Fibroblast of lung (primary cell): ENCODE results near the gene SYTL5. TPM values are rescaled to one million over a fixed set of nuclear protein-coding genes. Genes with fewer than 3 reads are reported as not detected.

Experiments
- DNase-seq, 2 donors: peaks; one replicate each; pipeline versions ENCODE4 v3.0.0 to v3.0.0-alpha.2; 2010; ENCODE audit warnings: low read depth in 2 of 2
- H2AFZ ChIP-seq: 2 replicates; pipeline ENCODE4 v1.5.1; 2012; ENCODE audit warnings: low read length, control low read depth, inconsistent platforms
- H3K27ac ChIP-seq: 2 replicates; pipeline ENCODE4 v1.5.1; 2011; ENCODE audit warnings: low read length, control low read depth; ENCODE audit not compliant: insufficient read depth
- H3K27me3 ChIP-seq: 2 replicates; pipeline ENCODE4 v1.5.1; 2011; ENCODE audit warnings: mild to moderate bottlenecking, low read length; ENCODE audit not compliant: control insufficient read depth, insufficient read depth
- H3K36me3 ChIP-seq: 2 replicates; pipeline ENCODE4 v1.5.1; 2011; ENCODE audit warnings: low read length; ENCODE audit not compliant: control insufficient read depth, insufficient read depth
- H3K4me1 ChIP-seq: 2 replicates; pipeline ENCODE4 v1.5.1; 2011; ENCODE audit warnings: low read length; ENCODE audit not compliant: control insufficient read depth, insufficient read depth; ENCODE audit errors: extremely low read depth
- H3K4me2 ChIP-seq: 2 replicates; pipeline ENCODE4 v1.5.1; 2011; ENCODE audit warnings: low read length, control low read depth; ENCODE audit not compliant: insufficient read depth; ENCODE audit errors: extremely low read depth
- H3K4me3 ChIP-seq, 4 experiments: fragments of 200-600 bp in 1 of 4; sonication (generic) in 1 of 4; replicated peaks in 1 of 4; 2 replicates each; pipeline ENCODE4 v1.5.1; 2011 to 2016; ENCODE audit warnings: low read length in 4 of 4, low read depth in 3 of 4, mild to moderate bottlenecking in 3 of 4, control low read depth in 2 of 4, inconsistent platforms in 1 of 4, mixed read lengths in 1 of 4; ENCODE audit not compliant: insufficient read depth in 1 of 4; ENCODE audit errors: control extremely low read depth in 1 of 4
- H3K79me2 ChIP-seq: 2 replicates; pipeline ENCODE4 v1.5.1; 2012; ENCODE audit warnings: mild to moderate bottlenecking, low read length, inconsistent platforms; ENCODE audit not compliant: control insufficient read depth, insufficient read depth
- H3K9ac ChIP-seq: 2 replicates; pipeline ENCODE4 v1.5.1; 2011; ENCODE audit warnings: mild to moderate bottlenecking, low read length, control low read depth; ENCODE audit not compliant: insufficient read depth
- H3K9me3 ChIP-seq: 2 replicates; pipeline ENCODE4 v1.5.1; 2012; ENCODE audit warnings: low read depth, low read length; ENCODE audit not compliant: control insufficient read depth, insufficient read depth
- H4K20me1 ChIP-seq: 2 replicates; pipeline ENCODE4 v1.5.1; 2011; ENCODE audit warnings: low read length; ENCODE audit not compliant: control insufficient read depth, insufficient read depth; ENCODE audit errors: extremely low read depth
- EZH2 ChIP-seq: IDR thresholded peaks from 2 replicates; pipeline ENCODE4 v1.5.1; 2012; ENCODE audit warnings: low read length, control low read depth, mild to moderate bottlenecking; ENCODE audit errors: missing control alignments
- polyA plus RNA-seq, 2 donors: library from polyadenylated mRNA; depleted of rRNA in 1 of 2; stranded (reverse) in 1 of 2; unstranded in 1 of 2; fragments of >200 nt; gene quantifications; 2 replicates each; pipeline ENCODE4 v1.2.1, GENCODE V29; 2011 to 2012; ENCODE audit warnings: missing spikeins in 1 of 2
- total RNA-seq: library from RNA; depleted of rRNA; stranded (reverse); fragments of >200 nt; gene quantifications from 2 replicates; pipeline ENCODE4 v1.2.1, GENCODE V29; 2014
- TF ChIP-seq, protein P1 (sequence below), 2 donors: IDR thresholded peaks in 1 of 2; conservative IDR thresholded peaks in 1 of 2; 1 replicate in 1 of 2; 2 replicates in 1 of 2; pipeline ENCODE4 v1.5.1; 2011 to 2012; ENCODE audit warnings: low read length in 2 of 2, control low read depth in 1 of 2, inconsistent platforms in 1 of 2, low read depth in 1 of 2, mild to moderate bottlenecking in 1 of 2

SYTL5 gene
- total and polyA plus RNA-seq, 2 donors (not counting 1 experiment from before 2014, with no cell fraction given), result 0.27 to 1.5 TPM

DNA sequence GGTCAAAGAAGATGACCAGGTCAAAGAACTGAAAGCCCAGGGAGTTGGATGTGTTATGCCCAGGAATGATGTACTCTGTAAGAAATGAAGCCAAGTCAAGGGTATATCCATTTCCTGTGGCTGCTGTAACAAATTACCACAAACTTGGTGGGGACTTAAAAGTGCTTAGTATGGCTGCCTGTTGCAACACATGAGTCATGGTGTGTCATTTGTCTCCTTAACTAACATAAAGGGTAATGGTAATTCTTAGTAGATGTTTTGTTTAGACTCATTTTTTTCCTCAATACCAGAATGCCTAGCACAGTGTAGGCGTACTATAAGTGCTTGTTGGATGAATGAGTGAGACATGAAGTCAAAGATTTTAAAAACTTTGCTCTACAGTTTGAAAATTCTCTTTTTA is 45.7 kb downstream of the SYTL5 start:
- H3K9ac ChIP-seq, result no peak overlapping the region
- no peak overlapping the region for H2AFZ ChIP-seq
- H3K4me2 ChIP-seq, result no peak overlapping the region
- H3K27me3 ChIP-seq, result no peaks in the 10 kb centered on the region
- TF ChIP-seq, protein P1, sequence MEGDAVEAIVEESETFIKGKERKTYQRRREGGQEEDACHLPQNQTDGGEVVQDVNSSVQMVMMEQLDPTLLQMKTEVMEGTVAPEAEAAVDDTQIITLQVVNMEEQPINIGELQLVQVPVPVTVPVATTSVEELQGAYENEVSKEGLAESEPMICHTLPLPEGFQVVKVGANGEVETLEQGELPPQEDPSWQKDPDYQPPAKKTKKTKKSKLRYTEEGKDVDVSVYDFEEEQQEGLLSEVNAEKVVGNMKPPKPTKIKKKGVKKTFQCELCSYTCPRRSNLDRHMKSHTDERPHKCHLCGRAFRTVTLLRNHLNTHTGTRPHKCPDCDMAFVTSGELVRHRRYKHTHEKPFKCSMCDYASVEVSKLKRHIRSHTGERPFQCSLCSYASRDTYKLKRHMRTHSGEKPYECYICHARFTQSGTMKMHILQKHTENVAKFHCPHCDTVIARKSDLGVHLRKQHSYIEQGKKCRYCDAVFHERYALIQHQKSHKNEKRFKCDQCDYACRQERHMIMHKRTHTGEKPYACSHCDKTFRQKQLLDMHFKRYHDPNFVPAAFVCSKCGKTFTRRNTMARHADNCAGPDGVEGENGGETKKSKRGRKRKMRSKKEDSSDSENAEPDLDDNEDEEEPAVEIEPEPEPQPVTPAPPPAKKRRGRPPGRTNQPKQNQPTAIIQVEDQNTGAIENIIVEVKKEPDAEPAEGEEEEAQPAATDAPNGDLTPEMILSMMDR (conservative IDR thresholded peaks at IDR 0.05 in 1 of 2, IDR thresholded peaks at IDR 0.05 in 1 of 2; ENCODE audit: low read depth in 1 of 2, low read length in 2 of 2), result no peak
- no peaks in the 10 kb centered on the region for H4K20me1 ChIP-seq
- no peak overlapping the region for H3K4me3 ChIP-seq
- H3K27ac ChIP-seq, result no peak overlapping the region
- H3K4me1 ChIP-seq, result no peaks in the 10 kb centered on the region
- H3K79me2 ChIP-seq, result no peaks in the 10 kb centered on the region
- H3K9me3 ChIP-seq, result no peaks in the 10 kb centered on the region
- no peaks in the 10 kb centered on the region for H3K36me3 ChIP-seq
- DNase-seq, result peak; percentile 90 to 97

DNA sequence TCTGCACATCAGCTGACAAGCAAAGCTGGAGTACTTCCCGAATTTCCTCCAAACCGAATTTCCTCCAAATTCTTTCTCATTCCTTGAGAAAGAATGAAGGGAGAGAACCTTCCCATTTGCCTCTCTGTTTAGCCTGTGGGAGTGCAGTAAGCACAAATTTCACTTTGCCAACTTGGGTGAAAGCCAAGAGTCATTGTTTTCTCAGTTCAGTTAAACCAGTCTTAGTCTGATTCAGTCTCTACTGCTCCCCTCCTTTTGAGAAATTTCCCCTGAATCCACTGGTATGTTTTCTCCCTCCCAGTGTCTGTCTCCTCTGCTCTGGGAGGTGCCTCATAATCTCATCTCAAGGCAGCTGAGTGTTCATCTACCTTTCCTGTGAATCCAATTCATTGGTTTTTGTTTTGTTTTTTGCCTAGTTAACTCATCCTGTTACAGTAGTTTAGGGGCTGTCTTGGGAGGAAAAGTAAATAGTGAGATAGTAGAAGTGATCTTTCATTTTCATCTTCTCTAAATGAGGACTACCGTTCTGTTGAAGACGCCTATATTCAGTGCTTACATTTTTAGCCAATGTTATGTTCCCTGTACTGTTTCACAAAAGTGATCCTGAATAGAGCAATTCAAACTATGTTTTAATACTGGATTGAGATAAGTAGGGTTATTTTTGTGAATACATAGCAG is 49.0 kb downstream of the SYTL5 start:
- H3K4me3 ChIP-seq, result no peak overlapping the region
- no peaks in the 10 kb centered on the region for H3K36me3 ChIP-seq
- H4K20me1 ChIP-seq, result no peaks in the 10 kb centered on the region
- no peak overlapping the region for H3K4me2 ChIP-seq
- H3K4me1 ChIP-seq, result no peaks in the 10 kb centered on the region
- H3K9me3 ChIP-seq, result no peaks in the 10 kb centered on the region
- TF ChIP-seq, protein P1 (conservative IDR thresholded peaks at IDR 0.05 in 1 of 2, IDR thresholded peaks at IDR 0.05 in 1 of 2; ENCODE audit: low read depth in 1 of 2, low read length in 2 of 2), result no peak
- TF ChIP-seq EZH2, result no peak
- no peaks in the 10 kb centered on the region for H3K79me2 ChIP-seq
- peak; percentile 62 to 79 for DNase-seq
- H3K27ac ChIP-seq, result no peak overlapping the region
- H3K9ac ChIP-seq, result no peak overlapping the region
- no peak overlapping the region for H2AFZ ChIP-seq
- H3K27me3 ChIP-seq, result no peaks in the 10 kb centered on the region

DNA sequence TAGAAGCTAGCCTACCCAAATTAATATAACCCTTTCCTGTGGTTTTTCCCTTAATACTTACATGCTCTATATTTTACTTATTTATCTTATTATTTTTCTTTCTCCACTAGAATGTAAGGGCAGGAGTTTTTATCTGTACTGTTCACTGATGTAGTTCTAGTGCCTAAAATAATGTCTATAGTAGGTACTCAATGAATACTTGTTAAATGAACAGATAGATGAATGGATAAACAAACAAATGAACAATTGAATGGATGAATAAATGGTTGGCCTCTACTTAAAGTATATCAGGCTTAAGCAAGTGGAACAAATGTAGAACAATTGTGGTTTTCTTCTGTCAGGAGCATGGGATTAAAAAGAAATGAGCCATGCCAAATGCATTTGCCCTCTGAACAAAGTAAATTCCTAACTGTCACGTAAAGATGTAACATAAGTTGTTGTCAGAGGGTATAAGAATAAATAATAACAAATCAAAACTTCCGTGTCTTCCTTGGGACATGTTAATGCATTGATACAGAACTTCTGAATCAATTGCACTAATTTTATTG is 54.1 kb downstream of the SYTL5 start:
- H3K79me2 ChIP-seq, result no peaks in the 10 kb centered on the region
- H3K4me2 ChIP-seq, result no peak overlapping the region
- no peaks in the 10 kb centered on the region for H3K27me3 ChIP-seq
- H4K20me1 ChIP-seq, result no peaks in the 10 kb centered on the region
- no peak overlapping the region for H3K27ac ChIP-seq
- H3K4me1 ChIP-seq, result no peaks in the 10 kb centered on the region
- H3K4me3 ChIP-seq, result no peak overlapping the region
- peak in 1 of 2 donors; percentile 73 for DNase-seq
- H3K36me3 ChIP-seq, result no peaks in the 10 kb centered on the region
- H3K9ac ChIP-seq, result no peak overlapping the region
- no peaks in the 10 kb centered on the region for H3K9me3 ChIP-seq
- no peak for TF ChIP-seq EZH2
- TF ChIP-seq, protein P1 (conservative IDR thresholded peaks at IDR 0.05 in 1 of 2, IDR thresholded peaks at IDR 0.05 in 1 of 2; ENCODE audit: low read depth in 1 of 2, low read length in 2 of 2), result no peak
- no peak overlapping the region for H2AFZ ChIP-seq
